ENCODE data around the gene PHLDB2.

The PHLDB2 gene

GRCh38 chr3:111926266-111926676 lies 67.2 kb downstream of the PHLDB2 start:
- DNase-seq (ENCODE audit: low spot score), result no peak

DNA sequence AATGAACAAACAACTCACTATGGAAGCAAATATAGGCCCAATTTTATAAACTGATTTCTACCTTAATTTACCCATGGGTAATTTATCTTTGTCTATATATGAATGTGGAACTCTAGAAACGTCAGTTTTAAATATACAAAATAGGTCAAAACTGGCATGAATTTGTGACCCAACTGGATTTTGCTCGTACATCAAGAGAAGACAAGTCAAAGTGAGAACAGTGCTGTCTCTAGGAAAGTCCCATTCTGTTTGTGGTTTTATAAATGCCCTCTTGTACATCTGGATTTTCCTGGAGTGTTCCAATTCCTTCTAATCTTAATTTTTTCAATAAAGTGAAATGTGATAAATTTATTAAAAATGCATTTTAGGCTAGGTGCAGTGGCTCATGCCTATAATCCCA lies 69.5 kb downstream of the PHLDB2 start:
- DNase-seq (ENCODE audit: low spot score), result no peak

DNA sequence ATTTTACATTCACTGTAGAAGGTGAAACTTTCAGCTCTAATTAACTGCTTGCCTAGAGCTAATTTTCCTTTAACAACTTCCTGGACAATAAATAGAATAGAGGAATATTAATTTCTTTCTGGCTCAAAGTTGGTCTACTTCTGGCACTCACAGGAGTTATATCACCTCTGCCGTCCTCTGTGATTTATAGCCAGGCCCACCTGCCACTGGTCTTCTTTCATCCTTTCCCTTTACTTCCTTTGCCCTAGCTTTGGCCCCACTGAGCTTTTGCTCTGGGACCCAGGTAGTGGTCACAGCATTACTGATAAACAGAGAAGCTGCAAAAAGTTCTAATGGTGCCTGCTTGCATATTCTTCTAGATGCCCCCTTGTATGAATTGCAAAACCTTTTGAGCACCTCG lies 70.4 kb downstream of the PHLDB2 start:
- DNase-seq (ENCODE audit: low spot score), result no peak

DNA sequence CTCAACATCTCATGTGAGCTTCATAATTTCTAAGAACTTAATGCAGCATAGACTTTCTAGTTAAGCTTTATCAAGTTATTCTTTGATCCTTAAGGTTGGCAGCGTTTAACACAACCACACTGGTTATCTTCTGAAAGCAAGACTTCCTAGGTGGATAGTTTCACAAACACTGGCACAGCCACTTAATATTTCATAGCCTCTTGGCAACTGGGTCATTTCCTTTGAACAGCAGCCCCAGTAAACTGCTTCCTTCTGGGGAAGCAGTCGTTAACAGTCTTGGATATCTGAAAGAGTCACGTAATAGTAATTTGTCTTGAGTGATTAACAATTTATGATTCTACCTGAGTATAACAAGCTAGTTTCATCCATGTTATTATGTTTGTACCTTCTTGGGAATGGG lies 73.9 kb downstream of the PHLDB2 start:
- DNase-seq (ENCODE audit: low spot score), result no peak

- no peak for DNase-seq (ENCODE audit: low spot score)
Measured at GRCh38 chr3:111936191-111936841, 77.3 kb downstream of the PHLDB2 start.

- no peak for DNase-seq (ENCODE audit: low spot score)
Measured at GRCh38 chr3:111936967-111937366, 77.9 kb downstream of the PHLDB2 start.

GRCh38 chr3:111937871-111938270 lies 78.8 kb downstream of the PHLDB2 start:
- no peak for DNase-seq (ENCODE audit: low spot score)

GRCh38 chr3:111939873-111940272 lies 80.8 kb downstream of the PHLDB2 start:
- no peak for DNase-seq (ENCODE audit: low spot score)

DNA sequence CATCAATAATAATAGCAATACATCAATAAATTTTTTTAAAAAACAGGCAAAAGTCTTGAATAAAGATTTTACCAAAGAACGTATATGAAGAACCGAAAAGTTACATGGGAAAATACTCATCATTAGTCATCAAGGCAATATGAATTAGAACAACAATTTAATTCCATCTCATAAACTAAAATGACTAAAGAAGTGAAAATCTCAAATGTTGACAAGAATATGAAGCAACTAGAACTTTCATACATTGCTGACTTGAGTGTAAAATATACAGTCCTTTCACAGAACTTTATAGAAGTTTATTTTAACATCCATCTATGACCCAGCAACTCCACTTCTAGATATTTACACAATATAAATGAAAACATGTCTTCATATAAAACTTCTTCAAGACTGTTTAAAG lies 84.5 kb downstream of the PHLDB2 start:
- DNase-seq (ENCODE audit: low spot score), result no peak

DNA sequence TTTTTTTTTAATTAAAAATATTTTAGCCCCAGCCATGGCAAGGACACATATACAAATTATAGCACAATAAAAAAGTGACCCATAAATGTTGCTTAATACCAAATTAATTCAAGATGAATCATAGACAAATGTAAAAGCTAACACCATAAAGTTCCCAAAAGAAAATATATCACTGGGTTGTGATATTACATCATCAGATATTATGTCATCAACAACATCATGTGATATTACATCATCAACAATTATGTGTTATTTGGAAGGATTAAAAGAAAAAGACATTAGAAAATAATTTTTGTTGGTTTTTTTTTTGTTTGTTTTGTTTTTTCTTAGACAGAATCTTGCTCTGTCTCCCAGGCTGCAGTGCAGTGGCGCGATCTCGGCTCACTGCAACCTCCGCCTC lies 85.3 kb downstream of the PHLDB2 start:
- DNase-seq (ENCODE audit: low spot score), result no peak

- DNase-seq (ENCODE audit: low spot score), result no peak
Measured at GRCh38 chr3:111947231-111947630, 88.2 kb downstream of the PHLDB2 start.

DNA sequence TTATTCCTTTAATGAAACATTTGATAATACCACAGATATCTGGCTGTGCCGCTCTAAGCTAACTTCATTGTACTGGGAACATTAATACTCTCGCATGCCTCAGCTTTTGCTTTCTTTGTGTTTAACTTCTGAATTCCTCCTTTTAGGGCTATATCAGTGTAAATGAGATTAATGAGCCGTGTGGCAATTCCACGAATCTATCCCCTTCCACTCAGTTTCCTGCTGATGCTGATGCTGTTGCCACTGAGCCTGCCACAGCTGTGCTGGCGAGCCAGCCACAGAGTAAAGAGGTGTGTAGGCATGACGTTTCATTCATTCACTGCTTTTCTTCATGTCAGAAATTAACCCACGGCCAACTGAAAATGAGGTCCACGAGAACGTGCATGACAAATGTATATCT lies 89.7 kb downstream of the PHLDB2 start:
- DNase-seq (ENCODE audit: low spot score), result no peak

GRCh38 chr3:111949712-111950111 lies 90.6 kb downstream of the PHLDB2 start:
- no peak for DNase-seq (ENCODE audit: low spot score)

DNA sequence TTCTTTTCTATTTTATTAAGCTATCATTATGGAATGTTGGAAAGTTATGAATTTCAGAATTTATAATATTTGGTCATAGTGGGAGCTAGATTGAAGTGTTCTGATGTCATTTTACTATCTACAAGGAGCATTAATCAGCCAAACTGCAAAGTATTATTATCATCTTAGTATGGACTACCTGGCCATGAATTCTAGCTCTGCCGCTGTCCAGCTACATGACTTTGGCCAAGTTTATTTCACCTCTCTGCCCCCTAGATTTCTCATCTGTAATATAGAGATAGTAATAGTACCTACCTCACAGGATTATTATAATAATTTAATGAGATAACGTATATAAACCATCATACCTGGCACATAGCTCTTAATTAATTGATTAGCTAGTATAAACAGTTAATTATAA lies 92.0 kb downstream of the PHLDB2 start:
- DNase-seq (ENCODE audit: low spot score), result no peak

DNA sequence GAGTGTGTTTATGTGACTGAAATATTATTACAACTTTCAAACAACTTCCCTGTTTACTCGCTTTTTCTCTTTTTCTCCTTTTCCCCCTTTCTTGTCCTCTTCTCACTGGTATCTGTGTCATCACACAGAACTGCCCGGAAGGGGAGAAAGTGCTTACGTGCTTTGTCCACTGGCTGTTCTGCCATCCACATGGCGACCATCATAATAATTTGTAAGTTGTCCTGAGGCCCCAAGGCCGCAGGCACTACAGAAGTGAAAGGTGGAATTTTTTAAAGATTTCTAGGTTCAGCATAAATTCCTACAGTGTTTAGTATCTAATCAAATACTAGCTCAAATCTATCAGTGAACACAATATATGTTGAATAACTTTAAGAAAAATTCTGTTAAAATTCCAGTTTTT lies 93.0 kb downstream of the PHLDB2 start:
- no peak for DNase-seq (ENCODE audit: low spot score)

DNA sequence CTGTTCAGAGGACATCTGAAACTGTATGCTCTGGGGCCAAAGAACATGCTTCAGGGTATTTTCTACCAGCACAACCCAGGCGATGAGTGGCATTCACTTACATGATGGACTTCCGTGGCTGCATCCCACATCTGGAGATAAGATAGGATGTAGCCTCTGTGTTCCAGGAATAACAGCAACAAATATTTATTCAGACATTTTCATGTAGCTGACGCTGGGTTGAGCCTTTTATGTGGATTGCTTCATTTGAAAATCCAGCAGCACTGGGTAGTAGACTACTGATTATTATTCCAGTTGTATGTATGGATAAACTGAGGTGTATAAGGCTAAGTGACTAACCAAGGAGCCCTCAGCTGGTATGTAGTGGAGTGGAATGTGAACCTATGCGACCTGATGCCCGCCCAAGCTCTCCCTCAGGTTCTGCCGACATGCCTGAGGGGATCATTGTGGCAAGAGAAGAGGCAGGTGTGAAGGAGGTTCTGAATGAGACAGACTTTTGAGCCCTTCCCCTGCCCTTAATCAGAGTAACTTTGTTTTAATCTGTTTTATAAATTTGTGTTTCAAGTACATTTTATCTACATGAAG lies 93.9 kb downstream of the PHLDB2 start:
- no peak for DNase-seq (ENCODE audit: low spot score)

DNA sequence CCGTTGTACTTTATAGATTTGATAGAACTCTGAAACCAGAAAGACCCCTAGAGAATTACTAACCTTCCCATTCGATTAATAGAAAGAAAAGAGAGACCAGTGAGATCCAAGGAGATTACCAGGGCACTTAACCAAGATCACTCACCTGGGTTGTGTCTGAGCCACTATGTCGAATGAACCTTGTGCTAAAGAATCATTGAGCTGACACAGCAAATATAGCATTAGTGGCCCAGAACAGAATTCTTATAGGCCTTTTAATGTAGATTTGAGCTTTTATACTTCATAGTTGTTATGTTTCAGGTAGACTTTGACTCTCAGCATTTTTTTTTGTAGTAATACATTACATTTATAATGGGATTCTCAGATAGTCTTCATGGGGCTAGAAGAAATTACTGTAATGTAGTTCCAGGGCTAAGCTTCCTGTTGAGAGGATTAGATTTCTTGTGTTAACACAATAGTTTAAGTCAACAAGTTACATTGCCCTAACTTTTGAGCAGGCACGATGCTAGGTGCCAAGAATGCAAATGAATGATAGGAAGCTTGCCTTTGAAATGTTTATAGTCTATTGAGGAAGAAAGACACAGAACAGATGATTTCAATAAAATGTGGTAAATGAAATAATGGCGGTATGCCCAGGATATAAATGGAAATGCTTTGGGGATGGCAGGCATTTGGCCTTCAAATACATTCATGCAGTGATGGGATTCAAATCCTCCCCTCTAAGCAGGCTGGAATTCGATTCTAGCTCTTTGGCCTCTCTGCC lies 95.3 kb downstream of the PHLDB2 start:
- DNase-seq (ENCODE audit: low spot score), result no peak

DNA sequence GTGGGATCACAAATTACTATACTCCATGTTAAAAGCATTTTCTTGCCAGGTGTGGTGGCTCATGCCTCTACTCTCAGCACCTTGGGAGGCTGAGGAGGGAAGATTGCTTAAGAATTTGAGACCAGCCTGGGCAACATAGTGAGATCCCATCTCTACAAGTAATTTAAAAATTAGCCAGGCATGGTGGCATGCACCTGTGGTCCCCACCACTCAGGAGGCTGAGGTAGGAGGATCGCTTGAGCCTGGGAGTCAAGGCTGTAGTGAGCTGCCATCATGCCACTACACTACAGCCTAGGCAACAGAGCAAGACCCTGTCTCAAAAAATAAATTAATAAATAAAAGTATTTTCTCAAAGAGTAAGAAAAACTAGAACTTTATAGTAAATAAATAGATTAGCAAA lies 96.8 kb downstream of the PHLDB2 start:
- no peak for DNase-seq (ENCODE audit: low spot score)

DNA sequence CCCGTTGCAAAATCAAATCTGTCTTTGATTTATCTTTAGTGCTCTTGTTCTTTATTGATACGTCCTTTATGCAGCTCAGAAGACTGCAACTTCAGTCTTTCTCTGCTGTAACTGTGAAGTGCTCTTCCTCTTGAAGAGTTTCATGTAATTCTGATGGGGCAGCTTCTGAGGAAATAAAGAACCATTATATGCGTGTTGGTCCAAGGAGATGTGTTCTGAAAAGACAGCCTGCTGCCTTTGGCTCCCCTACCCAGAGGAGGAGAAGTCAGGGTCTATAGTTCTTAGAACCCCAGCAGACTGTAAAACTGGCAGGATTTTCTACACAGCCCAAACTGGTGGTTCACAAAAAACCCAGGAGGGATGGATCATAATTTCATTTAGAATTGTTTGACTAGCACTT lies 97.4 kb downstream of the PHLDB2 start:
- no peak for DNase-seq (ENCODE audit: low spot score)

DNA sequence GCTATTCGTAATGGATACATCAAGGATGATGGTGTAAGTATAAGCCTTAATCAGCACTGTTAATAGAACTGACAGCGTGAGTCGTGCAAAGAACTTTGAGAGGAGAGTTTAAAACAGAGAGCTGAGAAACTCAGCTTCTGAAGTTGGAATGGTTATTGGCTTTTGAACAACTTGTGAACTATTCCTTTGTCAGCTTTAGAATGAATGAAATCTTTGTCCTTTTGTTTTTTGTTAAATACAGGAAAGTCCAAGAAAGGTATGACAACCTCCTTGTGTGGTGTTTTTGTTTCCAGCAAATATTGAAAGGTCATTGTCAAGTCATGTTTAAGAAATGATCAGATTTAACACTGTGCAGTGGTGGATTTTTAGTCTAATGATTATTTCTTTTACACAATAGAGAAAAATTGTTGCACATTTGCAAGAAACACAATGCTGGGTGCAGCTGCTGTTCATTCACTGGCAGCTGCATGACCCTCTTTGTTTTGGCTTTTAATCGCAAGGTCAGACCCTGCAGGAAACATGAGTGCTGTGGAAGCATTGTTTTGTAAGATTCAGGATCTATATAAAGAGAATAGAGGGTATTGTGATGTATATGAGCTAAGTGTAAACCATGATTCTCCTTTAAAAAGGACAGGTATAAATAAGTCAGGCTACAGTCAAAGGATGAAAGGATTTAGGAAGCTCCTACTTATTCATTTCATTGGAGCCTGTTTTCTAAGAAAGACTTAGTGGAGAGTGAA lies 98.1 kb downstream of the PHLDB2 start:
- DNase-seq (ENCODE audit: low spot score), result no peak

- no peak for DNase-seq (ENCODE audit: low spot score)
Measured at GRCh38 chr3:111961461-111962164, 102.5 kb downstream of the PHLDB2 start.

DNA sequence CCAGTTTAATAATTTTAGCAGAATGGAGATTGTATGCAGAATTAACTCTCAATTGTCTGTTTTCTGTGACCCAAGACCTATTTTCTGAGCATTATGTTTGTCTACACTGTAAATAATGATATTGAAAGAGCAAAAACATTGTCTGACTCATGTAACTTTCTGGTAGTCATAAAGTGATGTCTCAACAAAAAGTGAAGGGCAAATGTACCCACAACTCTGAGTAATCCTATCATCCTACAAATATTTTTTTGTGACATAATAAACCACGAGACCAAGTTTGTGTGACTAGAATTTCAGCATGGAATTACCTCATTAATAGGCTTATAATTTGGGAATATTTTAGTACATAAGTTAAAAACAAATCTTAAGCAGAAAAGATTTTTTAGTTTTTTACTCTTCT lies 104.4 kb downstream of the PHLDB2 start:
- DNase-seq (ENCODE audit: low spot score), result no peak

Measured in hematopoietic multipotent progenitor cell treated with erythropoietin and hydrocortisone succinate and interleukin-3 and kit ligand, for 15 days (in vitro differentiated cells).